Kidney epithelial cell (primary cell): ENCODE results near the gene FTH1. TPM values are rescaled to one million over a fixed set of nuclear protein-coding genes. Genes with fewer than 3 reads are reported as not detected.

ENCODE experiments used
- DNase-seq: peaks from one replicate; pipeline ENCODE4 v3.0.0-alpha.2; 2010; ENCODE audit warnings: low read depth
- H3K27me3 ChIP-seq: 2 replicates; pipeline ENCODE4 v1.6.0; 2011; ENCODE audit warnings: low read length; ENCODE audit not compliant: control insufficient read depth, insufficient read depth
- H3K36me3 ChIP-seq: 2 replicates; pipeline ENCODE4 v1.5.1; 2011; ENCODE audit warnings: low read length; ENCODE audit not compliant: control insufficient read depth, insufficient read depth
- H3K4me3 ChIP-seq: 2 replicates; pipeline ENCODE4 v1.5.1; 2011; ENCODE audit warnings: low read depth, mild to moderate bottlenecking, control low read depth, low read length
- total RNA-seq: library from RNA; depleted of rRNA; stranded (reverse); fragments of >200 nt; gene quantifications from 2 replicates; pipeline ENCODE4 v1.2.3, GENCODE V29; 2015
- TF ChIP-seq, protein P1 (sequence below): IDR thresholded peaks from 2 replicates; pipeline ENCODE4 v1.5.1; 2011; ENCODE audit warnings: mild to moderate bottlenecking, moderate library complexity, low read length, control low read depth, inconsistent platforms; ENCODE audit not compliant: insufficient read depth, poor library complexity, severe bottlenecking

FTH1 gene
- total RNA-seq, 1 donor from 2014 or later, result 2,225 TPM

DNA sequence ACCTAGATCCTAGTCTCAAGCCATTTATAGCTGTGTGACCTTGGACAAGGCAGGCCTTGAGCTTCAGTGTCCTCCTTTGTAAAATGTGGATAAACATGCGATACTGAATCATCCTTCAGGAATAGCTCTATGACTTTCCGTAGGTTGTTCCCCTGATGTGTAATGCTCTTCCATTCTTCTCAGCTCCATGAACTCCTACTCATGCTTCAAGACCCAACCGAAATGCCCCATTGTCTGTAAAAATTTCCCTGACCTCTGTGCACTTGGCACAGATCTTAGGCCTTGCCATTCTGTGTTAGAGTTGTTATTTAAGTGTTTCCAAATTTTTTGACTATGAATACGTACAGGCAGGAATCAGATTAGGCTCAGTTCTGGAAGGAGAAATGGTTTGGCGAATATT, 20.5 kb downstream of the FTH1 start:
- no peak for DNase-seq
- no peak overlapping the region for H3K4me3 ChIP-seq
- H3K27me3 ChIP-seq, result peaks cover 6% of the 10 kb centered on the region
- TF ChIP-seq, protein P1, sequence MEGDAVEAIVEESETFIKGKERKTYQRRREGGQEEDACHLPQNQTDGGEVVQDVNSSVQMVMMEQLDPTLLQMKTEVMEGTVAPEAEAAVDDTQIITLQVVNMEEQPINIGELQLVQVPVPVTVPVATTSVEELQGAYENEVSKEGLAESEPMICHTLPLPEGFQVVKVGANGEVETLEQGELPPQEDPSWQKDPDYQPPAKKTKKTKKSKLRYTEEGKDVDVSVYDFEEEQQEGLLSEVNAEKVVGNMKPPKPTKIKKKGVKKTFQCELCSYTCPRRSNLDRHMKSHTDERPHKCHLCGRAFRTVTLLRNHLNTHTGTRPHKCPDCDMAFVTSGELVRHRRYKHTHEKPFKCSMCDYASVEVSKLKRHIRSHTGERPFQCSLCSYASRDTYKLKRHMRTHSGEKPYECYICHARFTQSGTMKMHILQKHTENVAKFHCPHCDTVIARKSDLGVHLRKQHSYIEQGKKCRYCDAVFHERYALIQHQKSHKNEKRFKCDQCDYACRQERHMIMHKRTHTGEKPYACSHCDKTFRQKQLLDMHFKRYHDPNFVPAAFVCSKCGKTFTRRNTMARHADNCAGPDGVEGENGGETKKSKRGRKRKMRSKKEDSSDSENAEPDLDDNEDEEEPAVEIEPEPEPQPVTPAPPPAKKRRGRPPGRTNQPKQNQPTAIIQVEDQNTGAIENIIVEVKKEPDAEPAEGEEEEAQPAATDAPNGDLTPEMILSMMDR, result no peak
- H3K36me3 ChIP-seq, result no peaks in the 10 kb centered on the region

DNA sequence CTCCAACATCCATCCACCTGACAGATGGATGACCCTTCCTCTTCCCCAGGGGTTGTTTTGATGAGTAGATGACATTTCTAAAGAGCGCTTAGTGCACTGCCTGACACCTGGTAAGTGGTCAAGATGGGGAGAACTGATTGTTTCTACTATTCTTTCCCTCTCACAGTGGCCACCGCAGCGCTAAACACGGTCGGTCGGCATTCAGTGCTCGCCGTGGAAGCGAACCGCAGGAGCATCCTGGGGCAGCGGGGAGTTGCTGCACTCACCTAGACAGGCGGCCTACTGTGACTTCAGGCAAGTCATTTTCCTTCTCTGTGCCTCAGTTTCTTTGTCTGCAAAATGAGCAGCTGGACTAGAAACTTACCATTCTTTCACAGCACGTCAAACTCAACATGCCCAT, 22.2 kb downstream of the FTH1 start:
- Histone ChIP-seq H3K27me3 (peaks cover 6% of the 10 kb centered on the region), H3K4me3 (no peak overlapping the region), H3K36me3 (no peaks in the 10 kb centered on the region)
- DNase-seq, result no peak
- TF ChIP-seq, protein P1, result no peak

DNA sequence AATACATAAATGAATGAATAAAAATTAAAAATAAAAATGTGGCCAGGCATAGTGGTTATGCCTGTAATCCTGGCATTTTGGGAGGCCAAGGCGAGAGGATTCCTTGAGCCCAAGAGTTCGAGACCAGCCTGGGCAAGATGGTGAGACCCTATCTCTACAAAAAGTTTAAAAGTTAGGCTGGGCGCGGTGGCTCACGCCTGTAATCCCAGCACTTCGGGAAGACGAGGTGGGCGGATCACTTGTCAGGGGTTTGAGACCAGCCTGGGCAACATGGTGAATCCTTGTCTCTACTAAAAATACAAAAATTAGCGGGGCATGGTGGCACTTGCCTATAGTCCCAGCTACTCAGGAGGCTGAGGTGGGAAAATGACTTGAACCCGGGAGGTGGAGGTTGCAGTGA, 27.0 kb downstream of the FTH1 start:
- TF ChIP-seq, protein P1, result no peak
- DNase-seq, result no peak
- H3K4me3 ChIP-seq, result no peak overlapping the region

DNA sequence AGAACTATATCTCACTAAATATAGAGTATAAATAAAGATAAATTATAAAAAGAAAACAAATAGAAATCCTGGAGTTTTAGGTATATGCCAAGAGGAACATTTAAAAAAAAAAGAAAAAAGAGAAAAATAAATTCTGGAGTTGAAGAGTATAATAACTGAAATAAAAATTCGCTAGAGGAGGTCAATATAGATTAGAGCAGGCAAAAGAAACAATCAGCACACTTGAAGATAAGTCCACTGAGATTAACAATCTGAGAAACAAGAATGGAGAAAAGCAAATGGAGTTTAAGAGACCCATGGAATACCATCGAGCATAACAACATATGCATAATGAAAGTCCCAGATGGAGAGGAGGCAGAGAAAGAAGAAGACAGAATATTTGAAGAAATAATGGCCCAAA, 31.6 kb downstream of the FTH1 start:
- DNase-seq, result no peak
- TF ChIP-seq, protein P1, result no peak
- Histone ChIP-seq H3K36me3 (no peaks in the 10 kb centered on the region), H3K4me3 (no peak overlapping the region), H3K27me3 (no peaks in the 10 kb centered on the region)

More for the DNA sequence above, 27.0 kb downstream of the FTH1 start:
- H3K27me3 ChIP-seq, result peaks cover 3% of the 10 kb centered on the region
- no peaks in the 10 kb centered on the region for H3K36me3 ChIP-seq

DNA sequence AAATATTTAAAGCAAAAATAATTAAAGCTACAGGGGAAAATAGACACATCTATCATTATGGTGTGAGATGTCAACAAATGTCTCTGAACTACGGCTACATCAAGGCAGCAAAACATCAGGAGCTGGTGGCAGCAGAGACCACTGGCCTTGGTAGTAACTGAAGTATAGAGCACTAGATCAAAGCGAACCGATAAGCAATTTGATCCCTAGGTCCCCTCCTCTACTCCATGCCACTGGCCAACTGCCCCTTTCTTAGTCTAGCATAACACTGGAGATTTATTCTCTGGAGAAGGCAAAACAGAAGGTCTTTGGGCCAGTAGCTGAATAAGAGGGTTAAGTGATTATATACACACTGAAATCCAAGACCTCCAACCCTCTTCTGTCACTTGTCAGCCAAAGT, 36.5 kb downstream of the FTH1 start:
- no peaks in the 10 kb centered on the region for H3K27me3 ChIP-seq
- DNase-seq, result no peak
- H3K36me3 ChIP-seq, result no peaks in the 10 kb centered on the region
- H3K4me3 ChIP-seq, result no peak overlapping the region
- TF ChIP-seq, protein P1, result no peak

DNA sequence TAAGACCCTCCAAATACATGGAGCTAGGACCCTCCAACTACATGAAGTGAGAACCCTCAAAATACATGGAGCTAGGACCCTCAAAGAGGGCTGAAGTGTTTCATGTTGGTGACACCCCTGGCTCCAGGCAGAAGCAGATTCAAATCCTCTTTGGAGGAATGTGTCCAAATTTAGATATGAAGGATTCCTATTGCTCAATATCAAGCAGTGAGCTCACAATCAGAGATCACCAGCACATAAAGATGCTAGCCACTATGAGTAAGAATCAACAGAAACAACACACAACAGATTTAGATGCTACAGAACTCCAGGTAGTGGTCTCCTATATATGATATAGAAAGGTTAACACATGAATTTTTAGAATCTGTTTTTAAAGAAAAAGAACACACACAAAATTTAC, 38.8 kb downstream of the FTH1 start:
- H3K36me3 ChIP-seq, result no peaks in the 10 kb centered on the region
- no peak for DNase-seq
- no peaks in the 10 kb centered on the region for H3K27me3 ChIP-seq
- H3K4me3 ChIP-seq, result no peak overlapping the region
- TF ChIP-seq, protein P1, result no peak
